ENCODE results near the gene LRRC57.

LRRC57 gene

DNA sequence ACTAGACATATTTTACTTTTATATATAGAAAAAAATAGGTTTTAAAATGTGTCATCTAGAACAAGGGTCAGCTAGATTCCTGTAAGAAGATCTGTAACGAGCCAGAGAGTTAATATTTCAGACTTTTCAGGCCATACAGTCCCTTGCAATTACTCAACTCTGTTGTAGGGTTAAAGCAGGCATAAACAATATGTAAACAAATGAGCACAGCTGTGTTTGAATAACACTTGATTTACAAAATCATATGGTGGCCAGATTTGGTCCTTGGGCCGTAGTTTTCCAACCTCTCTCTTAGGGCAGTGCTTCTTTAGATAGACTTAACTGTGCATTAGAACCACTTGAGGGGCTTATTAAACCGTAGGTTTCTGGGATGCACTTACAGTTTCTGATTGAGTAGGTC is 19.6 kb downstream of the LRRC57 start (continued):
- TF ChIP-seq, protein P1, sequence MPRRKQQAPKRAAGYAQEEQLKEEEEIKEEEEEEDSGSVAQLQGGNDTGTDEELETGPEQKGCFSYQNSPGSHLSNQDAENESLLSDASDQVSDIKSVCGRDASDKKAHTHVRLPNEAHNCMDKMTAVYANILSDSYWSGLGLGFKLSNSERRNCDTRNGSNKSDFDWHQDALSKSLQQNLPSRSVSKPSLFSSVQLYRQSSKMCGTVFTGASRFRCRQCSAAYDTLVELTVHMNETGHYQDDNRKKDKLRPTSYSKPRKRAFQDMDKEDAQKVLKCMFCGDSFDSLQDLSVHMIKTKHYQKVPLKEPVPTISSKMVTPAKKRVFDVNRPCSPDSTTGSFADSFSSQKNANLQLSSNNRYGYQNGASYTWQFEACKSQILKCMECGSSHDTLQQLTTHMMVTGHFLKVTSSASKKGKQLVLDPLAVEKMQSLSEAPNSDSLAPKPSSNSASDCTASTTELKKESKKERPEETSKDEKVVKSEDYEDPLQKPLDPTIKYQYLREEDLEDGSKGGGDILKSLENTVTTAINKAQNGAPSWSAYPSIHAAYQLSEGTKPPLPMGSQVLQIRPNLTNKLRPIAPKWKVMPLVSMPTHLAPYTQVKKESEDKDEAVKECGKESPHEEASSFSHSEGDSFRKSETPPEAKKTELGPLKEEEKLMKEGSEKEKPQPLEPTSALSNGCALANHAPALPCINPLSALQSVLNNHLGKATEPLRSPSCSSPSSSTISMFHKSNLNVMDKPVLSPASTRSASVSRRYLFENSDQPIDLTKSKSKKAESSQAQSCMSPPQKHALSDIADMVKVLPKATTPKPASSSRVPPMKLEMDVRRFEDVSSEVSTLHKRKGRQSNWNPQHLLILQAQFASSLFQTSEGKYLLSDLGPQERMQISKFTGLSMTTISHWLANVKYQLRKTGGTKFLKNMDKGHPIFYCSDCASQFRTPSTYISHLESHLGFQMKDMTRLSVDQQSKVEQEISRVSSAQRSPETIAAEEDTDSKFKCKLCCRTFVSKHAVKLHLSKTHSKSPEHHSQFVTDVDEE (CRISPR knock-in tag; IDR thresholded peaks at IDR 0.05), result no peak
- TF ChIP-seq PPARA (CRISPR knock-in tag; IDR thresholded peaks at IDR 0.05; ENCODE audit: borderline replicate concordance) (no peak), TCF4 (CRISPR knock-in tag; IDR thresholded peaks at IDR 0.05; ENCODE audit: borderline replicate concordance) (no peak), ZNF70 (CRISPR knock-in tag; IDR thresholded peaks at IDR 0.05) (no peak), ZFP3 (CRISPR knock-in tag; IDR thresholded peaks at IDR 0.05) (no peak)
- TF ChIP-seq, protein P2, sequence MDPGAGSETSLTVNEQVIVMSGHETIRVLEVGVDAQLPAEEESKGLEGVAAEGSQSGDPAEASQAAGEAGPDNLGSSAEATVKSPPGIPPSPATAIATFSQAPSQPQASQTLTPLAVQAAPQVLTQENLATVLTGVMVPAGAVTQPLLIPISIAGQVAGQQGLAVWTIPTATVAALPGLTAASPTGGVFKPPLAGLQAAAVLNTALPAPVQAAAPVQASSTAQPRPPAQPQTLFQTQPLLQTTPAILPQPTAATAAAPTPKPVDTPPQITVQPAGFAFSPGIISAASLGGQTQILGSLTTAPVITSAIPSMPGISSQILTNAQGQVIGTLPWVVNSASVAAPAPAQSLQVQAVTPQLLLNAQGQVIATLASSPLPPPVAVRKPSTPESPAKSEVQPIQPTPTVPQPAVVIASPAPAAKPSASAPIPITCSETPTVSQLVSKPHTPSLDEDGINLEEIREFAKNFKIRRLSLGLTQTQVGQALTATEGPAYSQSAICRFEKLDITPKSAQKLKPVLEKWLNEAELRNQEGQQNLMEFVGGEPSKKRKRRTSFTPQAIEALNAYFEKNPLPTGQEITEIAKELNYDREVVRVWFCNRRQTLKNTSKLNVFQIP (CRISPR knock-in tag; IDR thresholded peaks at IDR 0.05; ENCODE audit: borderline replicate concordance, low read depth), result no peak

DNA sequence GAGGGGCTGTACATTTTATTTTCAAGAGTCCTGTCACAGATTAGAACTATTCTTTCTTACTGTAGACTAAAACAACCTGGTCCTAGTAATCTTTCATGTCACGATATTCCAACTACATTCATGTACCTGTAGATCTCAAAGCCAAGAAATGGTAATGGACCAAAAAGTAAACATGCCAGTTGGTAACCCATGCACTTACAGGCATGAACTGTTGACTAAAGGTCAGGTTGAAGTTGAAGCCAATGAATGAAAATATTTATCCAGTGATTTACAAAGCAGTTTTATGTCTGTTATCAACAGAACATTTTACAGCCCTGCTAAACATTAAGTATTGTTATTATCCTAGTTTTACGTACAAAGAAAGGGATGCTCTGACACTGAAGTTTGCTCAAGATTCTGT is 25.3 kb downstream of the LRRC57 start:
- TF ChIP-seq, protein P3, sequence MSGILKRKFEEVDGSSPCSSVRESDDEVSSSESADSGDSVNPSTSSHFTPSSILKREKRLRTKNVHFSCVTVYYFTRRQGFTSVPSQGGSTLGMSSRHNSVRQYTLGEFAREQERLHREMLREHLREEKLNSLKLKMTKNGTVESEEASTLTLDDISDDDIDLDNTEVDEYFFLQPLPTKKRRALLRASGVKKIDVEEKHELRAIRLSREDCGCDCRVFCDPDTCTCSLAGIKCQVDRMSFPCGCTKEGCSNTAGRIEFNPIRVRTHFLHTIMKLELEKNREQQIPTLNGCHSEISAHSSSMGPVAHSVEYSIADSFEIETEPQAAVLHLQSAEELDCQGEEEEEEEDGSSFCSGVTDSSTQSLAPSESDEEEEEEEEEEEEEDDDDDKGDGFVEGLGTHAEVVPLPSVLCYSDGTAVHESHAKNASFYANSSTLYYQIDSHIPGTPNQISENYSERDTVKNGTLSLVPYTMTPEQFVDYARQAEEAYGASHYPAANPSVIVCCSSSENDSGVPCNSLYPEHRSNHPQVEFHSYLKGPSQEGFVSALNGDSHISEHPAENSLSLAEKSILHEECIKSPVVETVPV (CRISPR knock-in tag; IDR thresholded peaks at IDR 0.05), result no peak
- no peak for TF ChIP-seq CSDC2 (CRISPR knock-in tag; IDR thresholded peaks at IDR 0.05)
- TF ChIP-seq ISL1 (CRISPR knock-in tag; IDR thresholded peaks at IDR 0.05), result no peak
- no peak for TF ChIP-seq SNAI2 (CRISPR knock-in tag; IDR thresholded peaks at IDR 0.05)
- TF ChIP-seq ZFP30 (CRISPR knock-in tag; IDR thresholded peaks at IDR 0.05), result no peak
- no peak for TF ChIP-seq TOX (CRISPR knock-in tag; IDR thresholded peaks at IDR 0.05; ENCODE audit: borderline replicate concordance)
- no peak for TF ChIP-seq BACH2 (CRISPR knock-in tag; IDR thresholded peaks at IDR 0.05; ENCODE audit: borderline replicate concordance)
- no peak for TF ChIP-seq OSR1 (CRISPR knock-in tag; IDR thresholded peaks at IDR 0.05)
- no peak for TF ChIP-seq PPARA (CRISPR knock-in tag; IDR thresholded peaks at IDR 0.05; ENCODE audit: borderline replicate concordance)
- no peak for TF ChIP-seq ESRRG (CRISPR knock-in tag; IDR thresholded peaks at IDR 0.05)
- TF ChIP-seq TCF4 (CRISPR knock-in tag; IDR thresholded peaks at IDR 0.05; ENCODE audit: borderline replicate concordance), result no peak
- TF ChIP-seq ARNTL (CRISPR knock-in tag; IDR thresholded peaks at IDR 0.05; ENCODE audit: borderline replicate concordance, low read depth), result no peak
- TF ChIP-seq, protein P2 (CRISPR knock-in tag; IDR thresholded peaks at IDR 0.05; ENCODE audit: borderline replicate concordance, low read depth), result no peak
- no peak for TF ChIP-seq ZFP3 (CRISPR knock-in tag; IDR thresholded peaks at IDR 0.05)
- TF ChIP-seq GLIS3 (CRISPR knock-in tag; IDR thresholded peaks at IDR 0.05), result no peak
- no peak for TF ChIP-seq ZNF565 (CRISPR knock-in tag; conservative IDR thresholded peaks at IDR 0.05; ENCODE audit: low read depth)
- TF ChIP-seq, protein P4, sequence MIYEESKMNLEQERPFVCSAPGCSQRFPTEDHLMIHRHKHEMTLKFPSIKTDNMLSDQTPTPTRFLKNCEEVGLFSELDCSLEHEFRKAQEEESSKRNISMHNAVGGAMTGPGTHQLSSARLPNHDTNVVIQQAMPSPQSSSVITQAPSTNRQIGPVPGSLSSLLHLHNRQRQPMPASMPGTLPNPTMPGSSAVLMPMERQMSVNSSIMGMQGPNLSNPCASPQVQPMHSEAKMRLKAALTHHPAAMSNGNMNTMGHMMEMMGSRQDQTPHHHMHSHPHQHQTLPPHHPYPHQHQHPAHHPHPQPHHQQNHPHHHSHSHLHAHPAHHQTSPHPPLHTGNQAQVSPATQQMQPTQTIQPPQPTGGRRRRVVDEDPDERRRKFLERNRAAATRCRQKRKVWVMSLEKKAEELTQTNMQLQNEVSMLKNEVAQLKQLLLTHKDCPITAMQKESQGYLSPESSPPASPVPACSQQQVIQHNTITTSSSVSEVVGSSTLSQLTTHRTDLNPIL (CRISPR knock-in tag; IDR thresholded peaks at IDR 0.05; ENCODE audit: low read depth), result no peak
- no peak for TF ChIP-seq RARB (CRISPR knock-in tag; IDR thresholded peaks at IDR 0.05)
- TF ChIP-seq ZNF70 (CRISPR knock-in tag; IDR thresholded peaks at IDR 0.05), result no peak
- no peak for TF ChIP-seq ZC3H10 (CRISPR knock-in tag; IDR thresholded peaks at IDR 0.05)
- no peak for ATAC-seq

DNA sequence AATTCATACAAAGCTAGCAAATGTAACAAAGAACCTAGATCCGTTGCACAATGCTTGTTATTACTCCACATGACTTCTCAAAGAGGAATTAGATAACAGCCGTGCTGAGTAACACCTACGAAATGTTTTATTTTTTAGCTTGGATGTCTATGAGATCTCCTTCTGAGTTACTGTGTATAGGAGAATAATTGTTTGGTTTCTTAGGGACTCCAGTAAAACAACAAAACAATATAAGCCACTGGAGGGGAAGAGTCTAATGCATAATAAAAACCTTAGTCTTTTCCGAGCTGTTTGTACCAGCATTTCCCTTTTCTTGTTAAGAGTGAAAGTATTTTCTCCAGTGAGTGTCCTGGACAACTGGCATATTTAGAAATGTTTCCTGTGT is 37.6 kb downstream of the LRRC57 start:
- TF ChIP-seq TCF4 (CRISPR knock-in tag; IDR thresholded peaks at IDR 0.05; ENCODE audit: borderline replicate concordance) (no peak), ISL1 (CRISPR knock-in tag; IDR thresholded peaks at IDR 0.05) (no peak), CSDC2 (CRISPR knock-in tag; IDR thresholded peaks at IDR 0.05) (no peak), ZNF565 (CRISPR knock-in tag; conservative IDR thresholded peaks at IDR 0.05; ENCODE audit: low read depth) (no peak), ZNF70 (CRISPR knock-in tag; IDR thresholded peaks at IDR 0.05) (no peak)
- TF ChIP-seq, protein P2 (CRISPR knock-in tag; IDR thresholded peaks at IDR 0.05; ENCODE audit: borderline replicate concordance, low read depth), result no peak
- TF ChIP-seq, protein P1 (CRISPR knock-in tag; IDR thresholded peaks at IDR 0.05), result no peak
- no peak for ATAC-seq
